ENCODE measurements around the gene MAP7D1. TPM values are rescaled to one million over a fixed set of nuclear protein-coding genes. Genes with fewer than 3 reads are reported as not detected.

Gene MAP7D1
- total and polyA plus RNA-seq, 2 of the 13 experiments (the other 11 are each of a cell fraction or from before 2014, with no cell fraction given) = 5.6 to 7.2 TPM

- TF ChIP-seq KDM4B (CRISPR knock-in tag; IDR thresholded peaks at IDR 0.05) (0 out of 2 replicates have a peak, but pooled peaks have one; percentile 40), ZNF275 (CRISPR knock-in tag; IDR thresholded peaks at IDR 0.05; ENCODE audit: borderline replicate concordance) (no peak), PHF20 (CRISPR knock-in tag; IDR thresholded peaks at IDR 0.05) (no peak), ZC3H4 (CRISPR knock-in tag; IDR thresholded peaks at IDR 0.05; ENCODE audit: borderline replicate concordance) (no peak), SP1 (IDR thresholded peaks at IDR 0.05) (no peak), SP1 (CRISPR knock-in tag; IDR thresholded peaks at IDR 0.05) (no peak), ZNF841 (CRISPR knock-in tag; IDR thresholded peaks at IDR 0.05; ENCODE audit: borderline replicate concordance) (no peak), REXO4 (CRISPR knock-in tag; IDR thresholded peaks at IDR 0.05; ENCODE audit: borderline replicate concordance) (no peak), ZNF629 (CRISPR knock-in tag; conservative IDR thresholded peaks at IDR 0.05) (no peak), ZNF280D (CRISPR knock-in tag; IDR thresholded peaks at IDR 0.05) (no peak), ZNF276 (CRISPR knock-in tag; IDR thresholded peaks at IDR 0.05; ENCODE audit: low read depth) (no peak), ZNF546 (CRISPR knock-in tag; conservative IDR thresholded peaks at IDR 0.05) (no peak), ZNF766 (CRISPR knock-in tag; IDR thresholded peaks at IDR 0.05; ENCODE audit: borderline replicate concordance) (no peak), RFX5 (IDR thresholded peaks at IDR 0.05; ENCODE audit: low read depth, low read length) (no peak), KDM2A (CRISPR knock-in tag; IDR thresholded peaks at IDR 0.05; ENCODE audit: borderline replicate concordance, low read depth) (peak; percentile 79), MLX (CRISPR knock-in tag; IDR thresholded peaks at IDR 0.05) (peak; percentile 34; the same call in 1 of the 2 replicates), NFIB (CRISPR knock-in tag; IDR thresholded peaks at IDR 0.05; ENCODE audit: borderline replicate concordance) (no peak)
- TF ChIP-seq, protein P1, sequence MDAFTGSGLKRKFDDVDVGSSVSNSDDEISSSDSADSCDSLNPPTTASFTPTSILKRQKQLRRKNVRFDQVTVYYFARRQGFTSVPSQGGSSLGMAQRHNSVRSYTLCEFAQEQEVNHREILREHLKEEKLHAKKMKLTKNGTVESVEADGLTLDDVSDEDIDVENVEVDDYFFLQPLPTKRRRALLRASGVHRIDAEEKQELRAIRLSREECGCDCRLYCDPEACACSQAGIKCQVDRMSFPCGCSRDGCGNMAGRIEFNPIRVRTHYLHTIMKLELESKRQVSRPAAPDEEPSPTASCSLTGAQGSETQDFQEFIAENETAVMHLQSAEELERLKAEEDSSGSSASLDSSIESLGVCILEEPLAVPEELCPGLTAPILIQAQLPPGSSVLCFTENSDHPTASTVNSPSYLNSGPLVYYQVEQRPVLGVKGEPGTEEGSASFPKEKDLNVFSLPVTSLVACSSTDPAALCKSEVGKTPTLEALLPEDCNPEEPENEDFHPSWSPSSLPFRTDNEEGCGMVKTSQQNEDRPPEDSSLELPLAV (CRISPR knock-in tag; conservative IDR thresholded peaks at IDR 0.05; ENCODE audit: low read depth) = no peak
- TF ChIP-seq, protein P2, sequence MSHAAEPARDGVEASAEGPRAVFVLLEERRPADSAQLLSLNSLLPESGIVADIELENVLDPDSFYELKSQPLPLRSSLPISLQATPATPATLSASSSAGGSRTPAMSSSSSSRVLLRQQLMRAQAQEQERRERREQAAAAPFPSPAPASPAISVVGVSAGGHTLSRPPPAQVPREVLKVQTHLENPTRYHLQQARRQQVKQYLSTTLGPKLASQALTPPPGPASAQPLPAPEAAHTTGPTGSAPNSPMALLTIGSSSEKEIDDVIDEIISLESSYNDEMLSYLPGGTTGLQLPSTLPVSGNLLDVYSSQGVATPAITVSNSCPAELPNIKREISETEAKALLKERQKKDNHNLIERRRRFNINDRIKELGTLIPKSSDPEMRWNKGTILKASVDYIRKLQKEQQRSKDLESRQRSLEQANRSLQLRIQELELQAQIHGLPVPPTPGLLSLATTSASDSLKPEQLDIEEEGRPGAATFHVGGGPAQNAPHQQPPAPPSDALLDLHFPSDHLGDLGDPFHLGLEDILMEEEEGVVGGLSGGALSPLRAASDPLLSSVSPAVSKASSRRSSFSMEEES (CRISPR knock-in tag; IDR thresholded peaks at IDR 0.05) = no peak
Observed at GRCh38 chr1:36187800-36188593, 32.0 kb downstream of the MAP7D1 start (continued).
